Activated CD8-positive, alpha-beta memory T cell treated with anti-CD3 and anti-CD28 coated beads, Interleukin-2, amount 50 U/mL, for 48 hours (primary cell): ENCODE measurements around the gene TEX22.

Source experiments
- DNase-seq: peaks from one replicate; pipeline ENCODE4 v3.0.0-alpha.2; 2020

Gene TEX22

GRCh38 chr14:105422695-105423487, 24.6 kb downstream of the TEX22 start:
- DNase-seq: no peak

GRCh38 chr14:105423488-105424195, 25.3 kb downstream of the TEX22 start:
- no peak for DNase-seq

GRCh38 chr14:105424861-105425260, 26.5 kb downstream of the TEX22 start:
- no peak for DNase-seq

GRCh38 chr14:105425823-105426247, 27.5 kb downstream of the TEX22 start:
- no peak for DNase-seq

- DNase-seq: no peak
Observed at GRCh38 chr14:105426416-105427130, 28.2 kb downstream of the TEX22 start.

- no peak for DNase-seq
Observed at GRCh38 chr14:105427412-105427811, 29.1 kb downstream of the TEX22 start.

- DNase-seq: no peak
Observed at GRCh38 chr14:105427936-105428485, 29.7 kb downstream of the TEX22 start.

- DNase-seq: no peak
Observed at GRCh38 chr14:105430042-105430441, 31.7 kb downstream of the TEX22 start.

GRCh38 chr14:105430565-105430964, 32.2 kb downstream of the TEX22 start:
- no peak for DNase-seq

- DNase-seq: no peak
Observed at GRCh38 chr14:105431256-105431655, 32.9 kb downstream of the TEX22 start.

- no peak for DNase-seq
Observed at GRCh38 chr14:105432657-105433056, 34.3 kb downstream of the TEX22 start.

- DNase-seq: no peak
Observed at GRCh38 chr14:105433161-105433605, 34.8 kb downstream of the TEX22 start.

- DNase-seq: no peak
Observed at GRCh38 chr14:105436402-105436801, 38.1 kb downstream of the TEX22 start.

GRCh38 chr14:105436891-105437722, 38.8 kb downstream of the TEX22 start:
- DNase-seq: no peak

GRCh38 chr14:105437723-105438500, 39.6 kb downstream of the TEX22 start:
- DNase-seq: no peak

GRCh38 chr14:105439179-105439578, 40.8 kb downstream of the TEX22 start:
- no peak for DNase-seq

- no peak for DNase-seq
Observed at GRCh38 chr14:105439710-105440553, 41.6 kb downstream of the TEX22 start.

- DNase-seq: no peak
Observed at GRCh38 chr14:105440554-105440900, 42.2 kb downstream of the TEX22 start.

GRCh38 chr14:105440992-105441391, 42.7 kb downstream of the TEX22 start:
- no peak for DNase-seq

GRCh38 chr14:105442125-105442524, 43.8 kb downstream of the TEX22 start:
- DNase-seq: no peak

- DNase-seq: no peak
Observed at GRCh38 chr14:105442834-105443233, 44.5 kb downstream of the TEX22 start.
